ENCODE data around the gene EXOC7.

Gene EXOC7

DNA sequence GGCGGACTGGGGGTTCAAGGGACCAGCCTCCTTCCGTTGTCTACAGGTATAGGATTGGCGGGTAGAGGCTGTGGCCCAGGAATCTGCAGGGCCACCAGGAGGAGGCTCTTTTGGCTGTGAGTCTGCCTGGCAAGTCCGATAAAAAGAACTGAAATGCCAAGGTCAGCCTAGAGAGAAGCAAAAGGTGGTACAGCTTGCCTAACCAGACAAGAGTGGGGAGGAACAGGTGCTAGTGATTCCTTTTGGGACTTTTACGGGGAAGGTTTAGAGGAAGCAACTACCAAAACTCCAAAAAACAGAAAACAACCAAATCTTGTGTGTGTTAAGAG is 70.8 kb downstream of the EXOC7 start:
- no peak overlapping the region for H3K4me3 ChIP-seq (replicated peaks in 1 of 2; ENCODE audit: low read depth in 2 of 2, low read length in 2 of 2)
- TF ChIP-seq, protein P1, sequence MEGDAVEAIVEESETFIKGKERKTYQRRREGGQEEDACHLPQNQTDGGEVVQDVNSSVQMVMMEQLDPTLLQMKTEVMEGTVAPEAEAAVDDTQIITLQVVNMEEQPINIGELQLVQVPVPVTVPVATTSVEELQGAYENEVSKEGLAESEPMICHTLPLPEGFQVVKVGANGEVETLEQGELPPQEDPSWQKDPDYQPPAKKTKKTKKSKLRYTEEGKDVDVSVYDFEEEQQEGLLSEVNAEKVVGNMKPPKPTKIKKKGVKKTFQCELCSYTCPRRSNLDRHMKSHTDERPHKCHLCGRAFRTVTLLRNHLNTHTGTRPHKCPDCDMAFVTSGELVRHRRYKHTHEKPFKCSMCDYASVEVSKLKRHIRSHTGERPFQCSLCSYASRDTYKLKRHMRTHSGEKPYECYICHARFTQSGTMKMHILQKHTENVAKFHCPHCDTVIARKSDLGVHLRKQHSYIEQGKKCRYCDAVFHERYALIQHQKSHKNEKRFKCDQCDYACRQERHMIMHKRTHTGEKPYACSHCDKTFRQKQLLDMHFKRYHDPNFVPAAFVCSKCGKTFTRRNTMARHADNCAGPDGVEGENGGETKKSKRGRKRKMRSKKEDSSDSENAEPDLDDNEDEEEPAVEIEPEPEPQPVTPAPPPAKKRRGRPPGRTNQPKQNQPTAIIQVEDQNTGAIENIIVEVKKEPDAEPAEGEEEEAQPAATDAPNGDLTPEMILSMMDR (IDR thresholded peaks at IDR 0.05; ENCODE audit: low read depth, low read length): no peak
- no peak for DNase-seq (ENCODE audit: low read depth in 2 of 2)

DNA sequence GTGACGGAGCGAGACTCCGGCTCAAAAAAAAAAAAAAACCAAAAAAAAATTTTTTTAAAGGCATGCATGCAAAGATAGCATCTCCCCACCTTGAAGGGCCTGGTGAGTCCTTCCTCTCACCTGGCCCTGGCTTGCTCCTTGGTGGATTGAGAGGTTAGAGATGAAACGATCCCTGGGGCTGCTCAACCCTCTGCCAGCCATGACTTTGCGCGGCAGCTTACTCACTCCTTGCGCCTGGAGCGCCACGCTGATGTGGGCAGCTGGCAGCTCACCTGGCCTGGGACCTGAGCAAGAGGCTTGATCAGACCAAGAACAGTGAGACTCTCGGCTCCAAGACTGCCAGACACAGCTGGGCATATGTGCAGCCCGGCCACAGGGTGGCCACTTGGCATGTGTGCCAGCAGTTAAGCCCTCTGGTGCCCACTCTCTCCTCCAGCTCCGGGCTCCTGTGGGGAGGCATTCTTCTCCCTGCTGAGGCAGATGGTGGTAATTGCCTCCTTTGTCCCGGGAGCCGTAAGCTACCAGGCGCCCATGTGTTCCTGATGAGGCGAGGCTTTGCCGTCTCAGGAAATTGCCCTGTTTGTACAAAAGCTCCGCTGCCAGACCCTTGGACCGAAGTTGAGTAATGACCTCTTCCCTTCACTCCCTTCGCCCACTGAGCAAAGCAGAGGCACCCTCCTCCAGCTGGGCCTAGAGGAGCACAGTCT is 71.4 kb downstream of the EXOC7 start:
- H3K4me3 ChIP-seq (replicated peaks in 1 of 2; ENCODE audit: low read depth in 2 of 2, low read length in 2 of 2): no peak overlapping the region
- DNase-seq (ENCODE audit: low read depth in 2 of 2): no peak
- TF ChIP-seq, protein P1 (IDR thresholded peaks at IDR 0.05; ENCODE audit: low read depth, low read length): no peak

All from cardiac fibroblast (primary cell).